ENCODE measurements around the gene CGB7. TPM values are rescaled to one million over a fixed set of nuclear protein-coding genes. Genes with fewer than 3 reads are reported as not detected.

Gene CGB7
- total and polyA plus RNA-seq, 2 of the 13 experiments (the other 11 are each of a cell fraction or from before 2014, with no cell fraction given): 0.07 TPM; not detected in 1

DNA sequence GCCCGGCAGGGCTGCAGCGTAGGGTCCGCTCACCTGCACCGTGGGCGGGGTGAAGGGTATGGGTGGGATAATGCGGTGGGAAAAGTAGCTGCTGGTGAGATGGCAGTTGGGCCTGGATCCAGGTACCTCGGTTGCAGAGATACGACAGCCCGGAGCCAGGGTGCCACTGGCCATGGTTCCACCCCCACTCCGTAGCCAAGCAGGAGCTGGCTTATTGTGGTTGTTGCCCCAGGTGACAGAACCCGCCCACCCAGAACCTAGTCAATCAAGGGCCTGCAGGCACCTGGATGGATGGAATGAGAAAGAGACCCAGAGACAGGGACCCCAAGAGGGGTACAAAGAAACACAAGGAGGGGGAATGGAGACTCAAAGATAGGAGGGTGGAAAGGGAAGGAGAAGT, 37.2 kb downstream of the CGB7 start (continued):
- TF ChIP-seq, protein P1, sequence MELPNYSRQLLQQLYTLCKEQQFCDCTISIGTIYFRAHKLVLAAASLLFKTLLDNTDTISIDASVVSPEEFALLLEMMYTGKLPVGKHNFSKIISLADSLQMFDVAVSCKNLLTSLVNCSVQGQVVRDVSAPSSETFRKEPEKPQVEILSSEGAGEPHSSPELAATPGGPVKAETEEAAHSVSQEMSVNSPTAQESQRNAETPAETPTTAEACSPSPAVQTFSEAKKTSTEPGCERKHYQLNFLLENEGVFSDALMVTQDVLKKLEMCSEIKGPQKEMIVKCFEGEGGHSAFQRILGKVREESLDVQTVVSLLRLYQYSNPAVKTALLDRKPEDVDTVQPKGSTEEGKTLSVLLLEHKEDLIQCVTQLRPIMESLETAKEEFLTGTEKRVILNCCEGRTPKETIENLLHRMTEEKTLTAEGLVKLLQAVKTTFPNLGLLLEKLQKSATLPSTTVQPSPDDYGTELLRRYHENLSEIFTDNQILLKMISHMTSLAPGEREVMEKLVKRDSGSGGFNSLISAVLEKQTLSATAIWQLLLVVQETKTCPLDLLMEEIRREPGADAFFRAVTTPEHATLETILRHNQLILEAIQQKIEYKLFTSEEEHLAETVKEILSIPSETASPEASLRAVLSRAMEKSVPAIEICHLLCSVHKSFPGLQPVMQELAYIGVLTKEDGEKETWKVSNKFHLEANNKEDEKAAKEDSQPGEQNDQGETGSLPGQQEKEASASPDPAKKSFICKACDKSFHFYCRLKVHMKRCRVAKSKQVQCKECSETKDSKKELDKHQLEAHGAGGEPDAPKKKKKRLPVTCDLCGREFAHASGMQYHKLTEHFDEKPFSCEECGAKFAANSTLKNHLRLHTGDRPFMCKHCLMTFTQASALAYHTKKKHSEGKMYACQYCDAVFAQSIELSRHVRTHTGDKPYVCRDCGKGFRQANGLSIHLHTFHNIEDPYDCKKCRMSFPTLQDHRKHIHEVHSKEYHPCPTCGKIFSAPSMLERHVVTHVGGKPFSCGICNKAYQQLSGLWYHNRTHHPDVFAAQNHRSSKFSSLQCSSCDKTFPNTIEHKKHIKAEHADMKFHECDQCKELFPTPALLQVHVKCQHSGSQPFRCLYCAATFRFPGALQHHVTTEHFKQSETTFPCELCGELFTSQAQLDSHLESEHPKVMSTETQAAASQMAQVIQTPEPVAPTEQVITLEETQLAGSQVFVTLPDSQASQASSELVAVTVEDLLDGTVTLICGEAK (IDR thresholded peaks at IDR 0.05): no peak
- TF ChIP-seq, protein P1 (CRISPR knock-in tag; IDR thresholded peaks at IDR 0.05): no peak
- TF ChIP-seq HOXD1 (CRISPR knock-in tag; IDR thresholded peaks at IDR 0.05): no peak
